Omental fat pad (tissue), 4 donors: ENCODE results near the gene GPX2. TPM values are rescaled to one million over a fixed set of nuclear protein-coding genes. Genes with fewer than 3 reads are reported as not detected.

Source experiments
- ATAC-seq: fragments of 150-250 bp; one replicate; pipeline ENCODE4 v1.9.1; 2016; ENCODE audit warnings: mild to moderate bottlenecking, moderate library complexity; ENCODE audit not compliant: low FRiP score
- DNase-seq: peaks from one replicate; pipeline ENCODE4 v3.0.0-alpha.2; 2019; ENCODE audit warnings: low spot score
- total RNA-seq, 4 donors: library from RNA; depleted of rRNA; stranded (reverse); fragments of >200 nt; gene quantifications; one replicate each; pipeline ENCODE4 v1.1.0, GENCODE V29; 2016
- TF ChIP-seq, protein P1 (sequence below), 3 donors: fragments of 450-650 bp; IDR thresholded peaks; one replicate each; pipeline ENCODE4 v1.5.1; 2016 to 2017; ENCODE audit warnings: antibody characterized with exemption in 3 of 3, mild to moderate bottlenecking in 3 of 3, moderate library complexity in 2 of 3

The GPX2 gene
- total RNA-seq, 4 donors from 2014 or later = not detected

DNA sequence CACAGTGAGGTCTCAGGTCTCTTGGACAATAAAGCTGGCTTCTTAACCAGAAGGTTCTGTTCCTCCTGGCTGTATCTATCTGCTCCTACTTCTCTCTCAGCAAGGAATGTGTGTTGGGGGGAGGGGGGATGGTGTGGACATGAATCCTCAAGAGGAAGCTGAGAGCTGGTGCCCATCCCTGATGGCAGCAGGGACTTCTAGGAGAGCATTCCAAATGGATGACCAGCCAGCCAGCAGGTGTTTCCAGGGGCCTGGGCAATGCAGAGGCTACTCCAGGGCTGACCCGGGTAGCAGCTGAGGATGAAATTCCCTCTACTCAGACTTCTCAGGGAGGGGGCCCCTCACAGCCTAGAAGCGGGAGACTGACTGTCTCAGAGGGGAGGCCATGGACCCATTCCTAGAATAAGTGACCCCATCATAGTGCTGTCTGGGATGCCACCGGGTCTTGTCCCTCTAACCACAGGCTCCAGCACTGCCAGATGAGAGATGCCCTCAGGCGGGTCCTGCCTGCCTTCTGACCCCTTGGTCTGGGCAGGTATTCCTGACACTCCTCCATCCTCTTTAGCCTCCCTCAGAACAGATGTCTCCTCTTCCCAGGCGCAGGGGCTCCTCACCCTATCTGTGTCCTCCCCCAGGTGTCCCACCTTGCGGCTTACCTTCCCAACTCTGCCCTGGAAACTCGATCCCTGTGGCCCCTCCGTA, 28.4 kb upstream of the GPX2 start:
- TF ChIP-seq, protein P1, sequence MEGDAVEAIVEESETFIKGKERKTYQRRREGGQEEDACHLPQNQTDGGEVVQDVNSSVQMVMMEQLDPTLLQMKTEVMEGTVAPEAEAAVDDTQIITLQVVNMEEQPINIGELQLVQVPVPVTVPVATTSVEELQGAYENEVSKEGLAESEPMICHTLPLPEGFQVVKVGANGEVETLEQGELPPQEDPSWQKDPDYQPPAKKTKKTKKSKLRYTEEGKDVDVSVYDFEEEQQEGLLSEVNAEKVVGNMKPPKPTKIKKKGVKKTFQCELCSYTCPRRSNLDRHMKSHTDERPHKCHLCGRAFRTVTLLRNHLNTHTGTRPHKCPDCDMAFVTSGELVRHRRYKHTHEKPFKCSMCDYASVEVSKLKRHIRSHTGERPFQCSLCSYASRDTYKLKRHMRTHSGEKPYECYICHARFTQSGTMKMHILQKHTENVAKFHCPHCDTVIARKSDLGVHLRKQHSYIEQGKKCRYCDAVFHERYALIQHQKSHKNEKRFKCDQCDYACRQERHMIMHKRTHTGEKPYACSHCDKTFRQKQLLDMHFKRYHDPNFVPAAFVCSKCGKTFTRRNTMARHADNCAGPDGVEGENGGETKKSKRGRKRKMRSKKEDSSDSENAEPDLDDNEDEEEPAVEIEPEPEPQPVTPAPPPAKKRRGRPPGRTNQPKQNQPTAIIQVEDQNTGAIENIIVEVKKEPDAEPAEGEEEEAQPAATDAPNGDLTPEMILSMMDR (IDR thresholded peaks at IDR 0.05) = no peak
- ATAC-seq = peak; percentile 6
- DNase-seq = no peak

DNA sequence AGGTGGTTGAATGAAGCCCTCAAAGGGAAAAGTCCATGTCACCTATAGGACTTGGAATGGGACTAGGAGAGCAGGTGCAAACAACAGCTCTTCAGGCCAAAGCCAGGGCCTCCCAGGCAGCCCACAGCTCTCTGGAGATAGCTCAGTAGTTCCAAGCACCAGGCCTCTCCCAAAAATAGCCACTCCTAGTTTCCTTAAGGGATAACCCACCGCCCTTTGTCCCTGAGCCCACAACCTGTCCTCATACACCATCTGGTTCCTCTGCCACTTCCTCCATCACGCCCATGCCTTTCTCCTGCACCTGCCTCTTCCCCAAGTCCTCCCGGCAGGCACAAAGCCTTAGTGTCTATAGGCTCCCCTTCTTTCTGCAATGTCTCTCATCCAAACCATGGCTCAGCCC, 27.5 kb upstream of the GPX2 start:
- DNase-seq (no peak), ATAC-seq (no peak)
- TF ChIP-seq, protein P1 (IDR thresholded peaks at IDR 0.05) = no peak

DNA sequence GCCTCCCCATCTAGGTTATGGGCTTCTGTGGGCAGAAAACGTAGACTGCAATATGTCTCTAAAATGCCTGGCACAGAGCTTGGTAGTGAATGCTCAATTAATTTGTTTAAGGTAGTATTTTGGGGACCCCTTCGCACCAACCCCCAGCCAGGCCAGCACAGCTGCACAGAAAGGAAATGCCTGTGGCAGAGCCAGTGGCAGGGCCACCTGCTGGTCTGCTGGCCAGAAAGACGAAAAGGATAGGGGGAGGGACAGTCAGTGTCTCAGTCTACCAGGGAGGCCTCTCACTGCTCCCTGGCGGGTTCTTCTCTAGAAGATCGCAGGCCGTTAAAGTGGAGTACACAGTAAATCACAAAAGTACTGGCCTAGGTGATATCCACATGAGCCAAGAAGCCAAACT, 26.1 kb upstream of the GPX2 start:
- no peak for DNase-seq
- TF ChIP-seq, protein P1 (IDR thresholded peaks at IDR 0.05) = no peak
- no peak for ATAC-seq

DNA sequence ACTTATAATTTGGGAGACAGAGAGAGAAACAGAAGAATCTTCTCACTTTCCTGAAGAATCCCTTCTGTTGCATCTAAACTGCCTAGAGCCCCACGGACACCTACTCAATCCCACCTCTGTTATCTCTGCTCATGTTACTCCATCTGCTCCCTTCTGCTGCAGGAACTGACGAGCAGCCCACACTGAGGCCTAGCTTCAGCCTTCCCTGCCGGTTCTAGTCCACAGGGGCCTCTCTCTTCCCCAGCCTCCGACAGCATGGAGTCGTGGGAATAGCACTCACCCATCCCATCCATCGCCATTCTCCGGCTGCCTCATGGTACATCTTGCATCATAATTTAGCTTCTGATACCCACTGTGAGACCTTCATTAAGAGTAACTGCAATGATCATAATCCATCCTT, 25.6 kb upstream of the GPX2 start:
- DNase-seq (no peak), ATAC-seq (no peak)
- TF ChIP-seq, protein P1 (IDR thresholded peaks at IDR 0.05) = no peak

DNA sequence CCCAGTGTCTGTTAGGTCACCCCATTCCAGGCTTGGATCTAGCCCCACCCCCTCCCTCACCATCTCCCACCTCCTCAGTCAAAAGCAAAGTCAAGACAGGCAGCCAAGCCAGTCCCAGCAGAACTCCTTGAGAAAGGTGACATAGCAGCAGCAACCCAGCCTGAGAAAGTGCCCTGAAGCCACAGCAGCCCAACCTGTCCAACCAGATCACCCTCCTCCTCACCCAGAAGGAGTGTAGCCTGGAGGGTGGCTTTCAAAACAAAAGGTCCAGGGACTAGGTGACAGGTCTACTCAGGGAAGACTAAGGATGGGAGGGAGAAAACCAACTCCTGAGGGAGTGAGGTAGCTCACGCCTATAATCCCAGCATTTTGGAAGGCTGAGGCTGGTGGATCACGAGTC, 24.4 kb upstream of the GPX2 start:
- TF ChIP-seq, protein P1 (IDR thresholded peaks at IDR 0.05) = no peak
- DNase-seq (no peak), ATAC-seq (no peak)

DNA sequence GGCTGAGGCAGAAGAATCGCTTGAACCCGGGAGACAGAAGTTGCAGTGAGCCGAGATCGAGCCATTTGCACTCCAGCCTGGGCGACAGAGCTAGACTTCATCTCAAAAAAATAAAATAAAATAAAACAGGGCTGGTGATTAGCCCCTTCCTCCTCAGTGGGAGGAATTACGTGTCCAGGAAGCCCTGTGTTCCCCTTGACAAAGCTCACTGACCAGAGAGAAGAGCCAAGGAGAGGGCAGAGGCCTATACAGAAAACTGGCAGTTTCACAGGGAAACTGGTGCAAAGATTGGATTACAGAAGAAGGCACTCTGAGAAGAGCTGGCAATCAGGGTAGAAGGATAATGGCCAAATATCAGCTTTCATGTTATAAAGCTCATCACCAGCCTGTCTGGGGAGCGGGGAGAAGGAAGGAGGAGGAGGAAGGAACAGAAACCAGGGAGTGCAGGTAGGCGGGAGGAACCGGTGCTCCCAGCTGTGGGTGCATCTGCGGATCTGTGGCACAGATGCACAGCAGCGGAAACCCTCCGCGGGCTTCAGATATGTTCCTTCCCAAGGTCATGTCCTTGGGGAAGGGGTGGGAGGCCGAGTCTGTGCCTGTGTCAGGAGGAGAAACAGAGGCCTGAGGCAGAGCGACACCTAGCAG, 22.9 kb upstream of the GPX2 start:
- ATAC-seq (no peak), DNase-seq (no peak)
- TF ChIP-seq, protein P1 (IDR thresholded peaks at IDR 0.05) = no peak

DNA sequence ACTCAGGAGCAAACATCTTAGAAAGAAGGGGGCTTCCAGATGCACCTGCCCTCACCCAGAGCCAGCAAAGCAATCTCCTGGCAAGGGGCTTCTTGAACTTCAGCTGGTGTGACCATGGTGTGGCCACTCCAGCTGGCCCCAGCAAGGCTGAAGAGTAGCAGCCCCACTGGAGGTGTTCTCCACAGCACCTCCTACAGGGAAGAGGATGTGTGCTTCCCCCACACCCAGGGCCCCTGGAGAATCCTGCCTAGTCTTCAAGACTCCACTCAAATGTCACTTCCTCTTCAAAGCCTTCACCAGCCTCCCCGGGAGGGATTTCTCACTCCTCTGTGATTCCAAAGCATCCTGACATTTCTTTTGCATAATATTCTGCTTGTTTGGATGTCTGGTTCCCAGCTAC, 21.1 kb upstream of the GPX2 start:
- DNase-seq (no peak), ATAC-seq (no peak)
- TF ChIP-seq, protein P1 (IDR thresholded peaks at IDR 0.05) = no peak
